ENCODE data around the gene PLCB4.

Gene PLCB4

DNA sequence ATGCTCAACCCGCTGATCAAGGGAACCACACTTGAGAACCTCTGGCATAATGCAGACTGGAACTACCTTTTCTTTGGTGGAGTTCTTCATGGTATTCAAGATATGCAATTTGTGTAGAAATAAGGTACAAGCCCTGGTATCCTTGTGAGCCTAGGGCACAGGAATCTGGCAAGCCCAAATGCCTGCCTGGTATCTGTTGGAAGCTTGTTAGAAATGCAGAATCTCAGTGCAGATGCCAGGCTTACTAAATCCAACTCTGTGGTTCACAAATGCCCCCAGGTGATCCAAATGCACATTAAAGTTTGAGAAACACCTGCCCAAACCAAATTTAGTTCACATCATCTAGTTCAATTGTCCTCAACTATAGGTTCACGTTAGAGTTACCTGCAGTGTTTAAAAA, 285.7 kb downstream of the PLCB4 start:
- no peak overlapping the region for H4K12ac ChIP-seq (ENCODE audit: low read depth, low read length)
- no peak overlapping the region for H3K4me2 ChIP-seq (ENCODE audit: low read length)
- H3K4me1 ChIP-seq (ENCODE audit: control insufficient read depth in 1 of 2, insufficient read depth in 2 of 2, low read length in 2 of 2) = peaks cover 0 to 3% of the 10 kb centered on the region in 2 experiments
- no peak overlapping the region for H4K91ac ChIP-seq (ENCODE audit: low read depth, low read length)
- no peaks in the 10 kb centered on the region for H3K27me3 ChIP-seq (ENCODE audit: insufficient read depth, low read length)
- no peak overlapping the region for H2BK12ac ChIP-seq (ENCODE audit: low read length)
- no peaks in the 10 kb centered on the region for H3K36me3 ChIP-seq (ENCODE audit: control insufficient read depth in 1 of 2, insufficient read depth in 2 of 2, low read length in 2 of 2)
- H3K14ac ChIP-seq (ENCODE audit: low read length) = no peak overlapping the region
- no peak overlapping the region for H3K23ac ChIP-seq (ENCODE audit: low read length)
- H3K4ac ChIP-seq (ENCODE audit: low read depth, low read length) = no peak overlapping the region
- H3K18ac ChIP-seq (ENCODE audit: low read length) = no peak overlapping the region
- H3K79me2 ChIP-seq (ENCODE audit: control insufficient read depth, insufficient read depth, low read length, poor library complexity) = no peaks in the 10 kb centered on the region
- H2AFZ ChIP-seq (ENCODE audit: insufficient read depth, low read length, poor library complexity) = no peak overlapping the region
- no peak overlapping the region for H2BK5ac ChIP-seq (ENCODE audit: low read depth, low read length, poor library complexity)
- no peak for DNase-seq
- no peak overlapping the region for H2BK120ac ChIP-seq (ENCODE audit: insufficient read depth, low read length, poor library complexity)
- H3K9me3 ChIP-seq (ENCODE audit: insufficient read depth, low read depth, low read length) = no peaks in the 10 kb centered on the region
- no peak overlapping the region for H2AK5ac ChIP-seq (ENCODE audit: low read length)
- no peaks in the 10 kb centered on the region for H3K79me1 ChIP-seq (ENCODE audit: low read length)
- no peak overlapping the region for H3K4me3 ChIP-seq (ENCODE audit: low read depth, low read length)
- H3K9ac ChIP-seq (ENCODE audit: low read length) = no peak overlapping the region
- H3K27ac ChIP-seq (ENCODE audit: low read depth, low read length) = no peak overlapping the region
- H4K8ac ChIP-seq (ENCODE audit: low read depth, low read length) = no peak overlapping the region
- no CpG with 5 or more reads among the region's 2 CpGs for whole genome bisulfite sequencing (ENCODE audit: extremely low coverage, insufficient coverage, insufficient read length)

DNA sequence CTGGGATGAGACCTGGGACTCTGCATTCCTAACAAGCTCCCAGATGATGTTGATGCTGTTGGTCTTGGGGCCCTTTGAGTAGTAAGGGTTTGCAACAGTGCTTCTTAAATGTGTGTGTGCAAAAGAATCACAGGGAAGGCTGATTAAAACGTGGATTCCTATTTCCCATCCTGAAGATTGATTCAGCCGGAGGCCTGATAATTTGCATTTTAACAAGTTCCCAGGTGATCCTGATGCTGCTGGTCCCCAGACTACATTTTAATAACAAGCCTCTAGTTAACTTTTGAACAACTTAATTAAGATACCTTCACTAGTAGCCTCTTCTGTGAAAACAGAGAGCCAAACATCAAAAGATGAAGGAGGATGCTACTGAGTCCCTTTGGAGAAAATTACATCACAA, 289.1 kb downstream of the PLCB4 start:
- Histone ChIP-seq H4K12ac (ENCODE audit: low read depth, low read length) (no peak overlapping the region), H3K79me2 (ENCODE audit: control insufficient read depth, insufficient read depth, low read length, poor library complexity) (no peaks in the 10 kb centered on the region), H3K14ac (ENCODE audit: low read length) (no peak overlapping the region), H4K8ac (ENCODE audit: low read depth, low read length) (no peak overlapping the region), H3K36me3 (ENCODE audit: control insufficient read depth in 1 of 2, insufficient read depth in 2 of 2, low read length in 2 of 2) (no peaks in the 10 kb centered on the region), H2AFZ (ENCODE audit: insufficient read depth, low read length, poor library complexity) (no peak overlapping the region), H3K4me3 (ENCODE audit: low read depth, low read length) (no peak overlapping the region), H3K4ac (ENCODE audit: low read depth, low read length) (no peak overlapping the region), H3K18ac (ENCODE audit: low read length) (no peak overlapping the region), H2BK120ac (ENCODE audit: insufficient read depth, low read length, poor library complexity) (no peak overlapping the region), H4K91ac (ENCODE audit: low read depth, low read length) (no peak overlapping the region), H2BK5ac (ENCODE audit: low read depth, low read length, poor library complexity) (no peak overlapping the region), H3K4me2 (ENCODE audit: low read length) (no peak overlapping the region), H3K4me1 (ENCODE audit: control insufficient read depth in 1 of 2, insufficient read depth in 2 of 2, low read length in 2 of 2) (peaks cover 0 to 3% of the 10 kb centered on the region in 2 experiments), H3K79me1 (ENCODE audit: low read length) (no peaks in the 10 kb centered on the region), H2AK5ac (ENCODE audit: low read length) (no peak overlapping the region), H3K9me3 (ENCODE audit: insufficient read depth, low read depth, low read length) (no peaks in the 10 kb centered on the region), H2BK12ac (ENCODE audit: low read length) (no peak overlapping the region), H3K23ac (ENCODE audit: low read length) (no peak overlapping the region), H3K27me3 (ENCODE audit: insufficient read depth, low read length) (no peaks in the 10 kb centered on the region), H3K9ac (ENCODE audit: low read length) (no peak overlapping the region), H3K27ac (ENCODE audit: low read depth, low read length) (no peak overlapping the region)
- no peak for DNase-seq
- WGBS (ENCODE audit: extremely low coverage, insufficient coverage, insufficient read length) = no CpG with 5 or more reads among the region's 2 CpGs

DNA sequence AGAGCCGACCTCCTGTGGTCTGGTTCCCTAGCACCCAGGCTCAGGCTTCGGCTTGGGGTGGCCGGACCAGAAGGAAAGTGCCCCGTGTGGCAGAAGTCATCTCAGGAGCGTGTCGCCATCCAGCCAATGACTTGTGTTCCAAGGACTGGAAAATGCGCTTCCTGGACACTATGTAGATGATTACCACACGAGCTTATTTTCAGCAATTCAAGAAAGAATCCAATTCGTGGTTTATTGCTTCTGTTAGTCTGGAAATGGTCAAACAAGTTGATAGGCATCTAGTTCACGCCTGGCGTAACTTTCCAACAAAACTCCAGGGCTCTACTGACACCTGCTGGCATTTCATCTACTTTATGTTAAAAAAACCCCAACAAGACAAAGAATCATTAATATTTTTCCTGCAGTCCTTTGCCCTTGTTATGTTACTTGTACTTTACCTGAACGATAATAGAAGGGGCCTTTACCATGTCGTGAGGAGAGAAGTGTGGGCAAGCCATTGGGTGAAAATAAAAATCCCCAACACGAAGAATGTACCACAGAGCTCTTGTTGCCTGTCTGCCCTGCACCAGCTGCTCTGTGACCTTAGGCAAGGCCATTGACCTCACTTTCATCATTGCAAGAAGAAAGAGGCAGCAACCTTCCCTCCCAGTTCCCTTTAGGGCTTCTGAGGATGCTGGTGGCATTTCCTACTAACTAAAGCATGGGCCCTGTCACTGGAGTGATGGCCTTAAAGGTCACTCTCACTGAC, 290.8 kb downstream of the PLCB4 start:
- no peak overlapping the region for H3K9ac ChIP-seq (ENCODE audit: low read length)
- H2BK5ac ChIP-seq (ENCODE audit: low read depth, low read length, poor library complexity) = no peak overlapping the region
- no peak overlapping the region for H3K4ac ChIP-seq (ENCODE audit: low read depth, low read length)
- H2BK120ac ChIP-seq (ENCODE audit: insufficient read depth, low read length, poor library complexity) = no peak overlapping the region
- H2AFZ ChIP-seq (ENCODE audit: insufficient read depth, low read length, poor library complexity) = no peak overlapping the region
- DNase-seq = peak; percentile 42 to 64
- peaks cover 0 to 3% of the 10 kb centered on the region in 2 experiments for H3K4me1 ChIP-seq (ENCODE audit: control insufficient read depth in 1 of 2, insufficient read depth in 2 of 2, low read length in 2 of 2)
- H3K23ac ChIP-seq (ENCODE audit: low read length) = no peak overlapping the region
- H3K36me3 ChIP-seq (ENCODE audit: control insufficient read depth in 1 of 2, insufficient read depth in 2 of 2, low read length in 2 of 2) = no peaks in the 10 kb centered on the region
- no peak overlapping the region for H4K91ac ChIP-seq (ENCODE audit: low read depth, low read length)
- no peak overlapping the region for H3K4me3 ChIP-seq (ENCODE audit: low read depth, low read length)
- WGBS (ENCODE audit: extremely low coverage, insufficient coverage, insufficient read length) = no CpG with 5 or more reads among the region's 14 CpGs
- H3K27me3 ChIP-seq (ENCODE audit: insufficient read depth, low read length) = no peaks in the 10 kb centered on the region
- no peak overlapping the region for H4K12ac ChIP-seq (ENCODE audit: low read depth, low read length)
- H3K79me2 ChIP-seq (ENCODE audit: control insufficient read depth, insufficient read depth, low read length, poor library complexity) = no peaks in the 10 kb centered on the region
- H3K9me3 ChIP-seq (ENCODE audit: insufficient read depth, low read depth, low read length) = no peaks in the 10 kb centered on the region
- H3K4me2 ChIP-seq (ENCODE audit: low read length) = no peak overlapping the region
- no peak overlapping the region for H3K18ac ChIP-seq (ENCODE audit: low read length)
- no peaks in the 10 kb centered on the region for H3K79me1 ChIP-seq (ENCODE audit: low read length)
- H3K14ac ChIP-seq (ENCODE audit: low read length) = no peak overlapping the region
- peak overlapping the region; percentile 36 for H2BK12ac ChIP-seq (ENCODE audit: low read length)
- H4K8ac ChIP-seq (ENCODE audit: low read depth, low read length) = no peak overlapping the region
- H2AK5ac ChIP-seq (ENCODE audit: low read length) = no peak overlapping the region
- no peak overlapping the region for H3K27ac ChIP-seq (ENCODE audit: low read depth, low read length)

DNA sequence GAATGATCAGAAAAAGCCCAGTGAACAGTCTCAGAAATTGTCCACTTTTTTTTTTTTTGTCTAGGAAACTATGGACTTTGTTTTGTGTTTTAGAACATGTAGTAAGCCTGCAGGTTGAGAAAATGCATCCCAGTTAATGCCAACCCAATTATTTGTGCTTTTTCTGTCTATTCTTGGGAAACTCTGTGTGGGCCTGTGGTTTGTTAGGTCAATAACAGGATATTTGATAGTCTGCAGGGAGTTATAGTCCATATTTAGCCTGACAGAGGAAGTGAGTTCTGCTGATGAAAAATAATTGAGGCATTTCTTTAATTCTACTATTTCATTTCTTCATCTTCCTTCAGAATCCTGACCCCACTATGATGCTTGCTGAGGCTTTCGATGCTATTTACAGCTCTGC, 291.5 kb downstream of the PLCB4 start:
- Histone ChIP-seq H3K79me2 (ENCODE audit: control insufficient read depth, insufficient read depth, low read length, poor library complexity) (no peaks in the 10 kb centered on the region), H2BK12ac (ENCODE audit: low read length) (no peak overlapping the region), H3K4me1 (ENCODE audit: control insufficient read depth in 1 of 2, insufficient read depth in 2 of 2, low read length in 2 of 2) (peaks cover 0 to 3% of the 10 kb centered on the region in 2 experiments), H4K12ac (ENCODE audit: low read depth, low read length) (no peak overlapping the region), H3K18ac (ENCODE audit: low read length) (no peak overlapping the region), H3K4ac (ENCODE audit: low read depth, low read length) (no peak overlapping the region), H3K4me3 (ENCODE audit: low read depth, low read length) (no peak overlapping the region), H4K91ac (ENCODE audit: low read depth, low read length) (no peak overlapping the region), H3K9me3 (ENCODE audit: insufficient read depth, low read depth, low read length) (no peaks in the 10 kb centered on the region), H3K23ac (ENCODE audit: low read length) (no peak overlapping the region), H3K27ac (ENCODE audit: low read depth, low read length) (no peak overlapping the region), H3K79me1 (ENCODE audit: low read length) (no peaks in the 10 kb centered on the region), H3K4me2 (ENCODE audit: low read length) (no peak overlapping the region), H3K9ac (ENCODE audit: low read length) (no peak overlapping the region), H3K14ac (ENCODE audit: low read length) (no peak overlapping the region), H4K8ac (ENCODE audit: low read depth, low read length) (no peak overlapping the region), H3K36me3 (ENCODE audit: control insufficient read depth in 1 of 2, insufficient read depth in 2 of 2, low read length in 2 of 2) (no peaks in the 10 kb centered on the region), H2BK120ac (ENCODE audit: insufficient read depth, low read length, poor library complexity) (no peak overlapping the region), H2BK5ac (ENCODE audit: low read depth, low read length, poor library complexity) (no peak overlapping the region), H3K27me3 (ENCODE audit: insufficient read depth, low read length) (no peaks in the 10 kb centered on the region), H2AK5ac (ENCODE audit: low read length) (no peak overlapping the region), H2AFZ (ENCODE audit: insufficient read depth, low read length, poor library complexity) (no peak overlapping the region)
- WGBS (ENCODE audit: extremely low coverage, insufficient coverage, insufficient read length) = no CpG with 5 or more reads among the region's 1 CpG
- no peak for DNase-seq
